RWPE2 (cell line): ENCODE results near the gene SLC35G3.

Source experiments
- ATAC-seq: fragments of 200-7000 bp; cut with Tn5 transposase; 3 replicates; pipeline ENCODE4 v1.9.1; 2021; ENCODE audit warnings: low read depth
- DNase-seq: peaks from one replicate; pipeline ENCODE4 v3.0.0-alpha.2; 2020; ENCODE audit warnings: low spot score
- H3K27ac ChIP-seq: fragments of 450-650 bp; 2 replicates; pipeline ENCODE4 v1.5.1; 2017; ENCODE audit warnings: mild to moderate bottlenecking; ENCODE audit not compliant: poor library complexity, severe bottlenecking
- H3K27me3 ChIP-seq: fragments of 250-450 bp; sonication (Bioruptor Pico); 2 replicates; pipeline ENCODE4 v1.5.1; 2021; ENCODE audit warnings: mild to moderate bottlenecking, moderate library complexity; ENCODE audit not compliant: insufficient read depth, poor library complexity, severe bottlenecking
- H3K36me3 ChIP-seq: fragments of 250-450 bp; sonication (Bioruptor Pico); 2 replicates; pipeline ENCODE4 v1.5.1; 2020; ENCODE audit warnings: low read depth, mild to moderate bottlenecking, moderate library complexity
- H3K4me1 ChIP-seq: fragments of 250-450 bp; sonication (Bioruptor Pico); 2 replicates; pipeline ENCODE4 v1.5.1; 2021; ENCODE audit warnings: mild to moderate bottlenecking, moderate library complexity; ENCODE audit not compliant: insufficient read depth, poor library complexity, severe bottlenecking
- H3K4me3 ChIP-seq: fragments of 250-450 bp; sonication (Bioruptor Pico); 2 replicates; pipeline ENCODE4 v1.5.1; 2021; ENCODE audit warnings: mild to moderate bottlenecking, moderate library complexity; ENCODE audit not compliant: severe bottlenecking
- H3K9me3 ChIP-seq: fragments of 250-450 bp; sonication (Bioruptor Pico); 2 replicates; pipeline ENCODE4 v1.5.1; 2021; ENCODE audit warnings: mild to moderate bottlenecking, moderate library complexity; ENCODE audit not compliant: severe bottlenecking
- TF ChIP-seq, protein P1 (sequence below): fragments of 450-650 bp; IDR thresholded peaks from one replicate; pipeline ENCODE4 v1.5.1; 2017; ENCODE audit warnings: mild to moderate bottlenecking, moderate library complexity; ENCODE audit not compliant: poor library complexity, severe bottlenecking

SLC35G3 gene

DNA sequence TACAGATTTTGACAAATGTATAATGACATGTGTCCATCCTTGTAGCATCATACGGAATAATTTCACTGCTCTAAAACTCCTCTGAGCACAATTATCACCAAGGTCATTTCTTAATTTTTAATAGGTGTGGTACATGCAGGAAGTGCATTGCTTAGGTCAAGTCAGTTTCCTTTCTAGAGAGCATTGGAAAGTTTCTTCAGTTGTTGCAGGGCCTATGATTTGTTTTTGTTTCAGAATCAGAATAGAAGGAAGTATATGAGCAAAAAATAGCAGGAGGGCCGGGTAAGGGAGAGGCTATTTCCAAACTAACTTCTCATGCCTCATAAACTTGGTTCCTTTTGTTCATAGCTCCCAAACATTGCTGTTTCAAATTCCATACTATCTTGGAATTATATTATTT is 24.7 kb upstream of the SLC35G3 start:
- no peak for ATAC-seq
- Histone ChIP-seq H3K9me3 (no peaks in the 10 kb centered on the region), H3K4me3 (no peak overlapping the region), H3K36me3 (no peaks in the 10 kb centered on the region), H3K27me3 (no peaks in the 10 kb centered on the region), H3K27ac (no peak overlapping the region), H3K4me1 (no peaks in the 10 kb centered on the region)
- DNase-seq, result no peak
- TF ChIP-seq, protein P1, sequence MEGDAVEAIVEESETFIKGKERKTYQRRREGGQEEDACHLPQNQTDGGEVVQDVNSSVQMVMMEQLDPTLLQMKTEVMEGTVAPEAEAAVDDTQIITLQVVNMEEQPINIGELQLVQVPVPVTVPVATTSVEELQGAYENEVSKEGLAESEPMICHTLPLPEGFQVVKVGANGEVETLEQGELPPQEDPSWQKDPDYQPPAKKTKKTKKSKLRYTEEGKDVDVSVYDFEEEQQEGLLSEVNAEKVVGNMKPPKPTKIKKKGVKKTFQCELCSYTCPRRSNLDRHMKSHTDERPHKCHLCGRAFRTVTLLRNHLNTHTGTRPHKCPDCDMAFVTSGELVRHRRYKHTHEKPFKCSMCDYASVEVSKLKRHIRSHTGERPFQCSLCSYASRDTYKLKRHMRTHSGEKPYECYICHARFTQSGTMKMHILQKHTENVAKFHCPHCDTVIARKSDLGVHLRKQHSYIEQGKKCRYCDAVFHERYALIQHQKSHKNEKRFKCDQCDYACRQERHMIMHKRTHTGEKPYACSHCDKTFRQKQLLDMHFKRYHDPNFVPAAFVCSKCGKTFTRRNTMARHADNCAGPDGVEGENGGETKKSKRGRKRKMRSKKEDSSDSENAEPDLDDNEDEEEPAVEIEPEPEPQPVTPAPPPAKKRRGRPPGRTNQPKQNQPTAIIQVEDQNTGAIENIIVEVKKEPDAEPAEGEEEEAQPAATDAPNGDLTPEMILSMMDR, result no peak

GRCh38 chr17:35217107-35217506 is 22.9 kb upstream of the SLC35G3 start:
- H3K9me3 ChIP-seq, result no peaks in the 10 kb centered on the region
- H3K27ac ChIP-seq, result no peak overlapping the region
- no peaks in the 10 kb centered on the region for H3K27me3 ChIP-seq
- TF ChIP-seq, protein P1, result no peak
- H3K36me3 ChIP-seq, result no peaks in the 10 kb centered on the region
- ATAC-seq (no peak), DNase-seq (no peak)
- no peak overlapping the region for H3K4me3 ChIP-seq
- no peaks in the 10 kb centered on the region for H3K4me1 ChIP-seq

DNA sequence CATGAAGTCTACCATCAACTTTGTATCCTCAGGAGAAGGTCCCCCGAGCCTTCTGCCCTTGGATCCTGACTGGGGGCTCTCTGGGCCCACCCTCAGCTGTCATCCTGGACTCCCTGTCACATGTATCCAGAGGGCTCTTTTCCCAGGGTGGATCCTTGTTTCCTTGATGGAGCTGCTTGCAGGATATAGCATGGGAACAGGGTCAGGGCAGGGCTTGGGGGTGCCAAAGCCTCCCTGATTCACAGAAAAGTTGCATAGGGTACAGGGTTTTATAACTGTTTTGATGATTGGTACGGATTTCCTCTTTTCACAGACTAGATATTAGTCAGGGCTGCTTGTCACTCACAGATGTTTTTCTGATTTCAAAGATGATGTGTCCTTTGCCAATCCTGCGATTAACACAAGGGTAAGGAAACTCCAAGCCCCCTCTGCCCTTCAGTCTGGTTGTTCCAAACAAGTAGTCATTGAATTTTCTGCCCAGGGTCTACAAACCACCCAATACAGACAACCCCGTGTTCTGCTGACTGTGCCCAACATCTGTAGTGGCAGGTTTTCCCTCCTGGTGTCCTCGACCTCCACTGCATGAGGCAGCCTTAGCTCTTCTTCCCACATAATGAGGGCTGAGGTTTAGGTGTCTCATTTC is 20.6 kb upstream of the SLC35G3 start:
- Histone ChIP-seq H3K4me1 (no peaks in the 10 kb centered on the region), H3K27me3 (no peaks in the 10 kb centered on the region), H3K9me3 (no peaks in the 10 kb centered on the region), H3K27ac (no peak overlapping the region), H3K4me3 (no peak overlapping the region), H3K36me3 (no peaks in the 10 kb centered on the region)
- DNase-seq (no peak), ATAC-seq (no peak)
- TF ChIP-seq, protein P1, result no peak

DNA sequence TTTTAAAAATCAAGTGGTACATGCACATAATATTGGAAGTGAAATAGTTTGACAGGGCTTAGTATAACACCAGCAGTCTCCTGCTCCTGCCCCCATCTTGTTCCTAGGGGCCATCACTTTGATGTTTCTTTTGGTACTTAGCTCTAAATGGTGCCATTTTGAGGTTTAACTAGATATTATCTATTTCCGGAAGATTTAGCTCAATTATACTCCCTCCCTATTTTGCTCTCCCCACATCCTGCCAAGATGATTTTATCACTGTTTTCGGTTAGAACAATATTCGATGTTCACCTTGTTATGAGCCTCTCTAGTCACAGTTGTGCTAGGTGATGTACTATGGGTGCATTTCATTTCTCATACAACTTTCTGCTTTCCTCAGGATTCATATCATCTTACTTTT is 20.0 kb upstream of the SLC35G3 start:
- H3K9me3 ChIP-seq, result no peaks in the 10 kb centered on the region
- no peaks in the 10 kb centered on the region for H3K27me3 ChIP-seq
- H3K4me3 ChIP-seq, result no peak overlapping the region
- DNase-seq (no peak), ATAC-seq (no peak)
- TF ChIP-seq, protein P1, result no peak
- H3K36me3 ChIP-seq, result no peaks in the 10 kb centered on the region
- no peak overlapping the region for H3K27ac ChIP-seq
- no peaks in the 10 kb centered on the region for H3K4me1 ChIP-seq

- ATAC-seq, result no peak
Observed at GRCh38 chr17:35213412-35213940, 19.3 kb upstream of the SLC35G3 start.

More at GRCh38 chr17:35213412-35213940, 19.3 kb upstream of the SLC35G3 start:
- Histone ChIP-seq H3K9me3 (no peaks in the 10 kb centered on the region), H3K4me3 (no peak overlapping the region), H3K4me1 (no peaks in the 10 kb centered on the region), H3K27me3 (no peaks in the 10 kb centered on the region), H3K36me3 (no peaks in the 10 kb centered on the region), H3K27ac (no peak overlapping the region)
- TF ChIP-seq, protein P1, result no peak
- DNase-seq, result no peak
